ENCODE results near the gene CLECL1. TPM values are rescaled to one million over a fixed set of nuclear protein-coding genes. Genes with fewer than 3 reads are reported as not detected.

Gene CLECL1
- total and polyA plus RNA-seq, 2 experiments from 2014 or later = not detected

DNA sequence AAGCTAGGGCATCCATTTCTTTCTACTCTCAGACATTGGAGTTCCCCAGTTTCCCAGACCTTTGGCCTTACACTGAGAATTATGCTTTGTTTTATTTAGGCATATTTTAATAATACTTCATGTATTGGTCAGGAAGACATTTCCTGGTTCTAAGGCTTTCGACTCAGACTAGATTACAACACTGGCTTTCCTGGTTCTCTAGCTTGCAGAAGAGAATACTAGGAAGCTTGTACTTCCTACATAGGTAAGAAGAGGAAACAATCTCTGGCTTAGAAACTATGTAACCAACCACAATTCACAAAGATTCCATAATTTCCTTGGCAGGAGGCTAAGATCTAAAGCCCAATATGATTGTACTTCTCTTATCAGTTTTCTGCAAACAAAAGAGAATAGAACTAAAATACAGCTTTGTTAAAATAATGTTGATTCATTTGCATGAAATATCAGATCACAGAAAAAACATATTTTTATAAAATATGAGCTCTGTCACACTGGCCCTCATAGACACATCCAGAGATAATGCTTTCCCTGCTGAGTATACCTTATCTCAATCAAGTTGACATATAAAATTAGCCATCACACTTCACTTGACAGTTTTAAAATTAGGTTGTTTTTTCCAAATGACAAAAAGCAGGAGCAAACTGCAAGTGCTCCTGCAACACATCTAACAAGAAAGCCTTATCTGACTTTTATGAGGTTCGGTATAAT, 32.8 kb downstream of the CLECL1 start:
- no peak overlapping the region for H2AFZ ChIP-seq
- H3F3A ChIP-seq (replicated peaks; ENCODE audit: low read depth) = no peaks in the 10 kb centered on the region
- H3K4me1 ChIP-seq (ENCODE audit: insufficient read depth) = no peaks in the 10 kb centered on the region
- H3K36me3 ChIP-seq (ENCODE audit: insufficient read depth) = peaks cover 12% of the 10 kb centered on the region
- no peak overlapping the region for H3K4me2 ChIP-seq
- ATAC-seq (no peak), DNase-seq (ENCODE audit: low spot score) (no peak)
- H3K27ac Mint-ChIP-seq = no peak overlapping the region
- H3K27ac ChIP-seq (ENCODE audit: low read depth) = no peak overlapping the region
- H3K4me3 ChIP-seq = no peak overlapping the region
- TF ChIP-seq EZH2 (IDR thresholded peaks at IDR 0.05; ENCODE audit: low read depth, unreplicated experiment) (no peak), POLR2AphosphoS5 (IDR thresholded peaks at IDR 0.05; ENCODE audit: low read depth) (no peak), CREB1 (CRISPR knock-in tag; IDR thresholded peaks at IDR 0.05; ENCODE audit: low read depth) (no peak), STAT1 (IDR thresholded peaks at IDR 0.05; ENCODE audit: unreplicated experiment) (no peak), ZNF114 (CRISPR knock-in tag; IDR thresholded peaks at IDR 0.05) (no peak), JUNB (IDR thresholded peaks at IDR 0.05; ENCODE audit: unreplicated experiment) (no peak), ZNF331 (CRISPR knock-in tag; IDR thresholded peaks at IDR 0.05; ENCODE audit: low read depth) (no peak), NANOG (IDR thresholded peaks at IDR 0.05; ENCODE audit: borderline replicate concordance) (no peak)
- TF ChIP-seq, protein P1, sequence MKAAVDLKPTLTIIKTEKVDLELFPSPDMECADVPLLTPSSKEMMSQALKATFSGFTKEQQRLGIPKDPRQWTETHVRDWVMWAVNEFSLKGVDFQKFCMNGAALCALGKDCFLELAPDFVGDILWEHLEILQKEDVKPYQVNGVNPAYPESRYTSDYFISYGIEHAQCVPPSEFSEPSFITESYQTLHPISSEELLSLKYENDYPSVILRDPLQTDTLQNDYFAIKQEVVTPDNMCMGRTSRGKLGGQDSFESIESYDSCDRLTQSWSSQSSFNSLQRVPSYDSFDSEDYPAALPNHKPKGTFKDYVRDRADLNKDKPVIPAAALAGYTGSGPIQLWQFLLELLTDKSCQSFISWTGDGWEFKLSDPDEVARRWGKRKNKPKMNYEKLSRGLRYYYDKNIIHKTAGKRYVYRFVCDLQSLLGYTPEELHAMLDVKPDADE (IDR thresholded peaks at IDR 0.05) = no peak
- TF ChIP-seq, protein P2, sequence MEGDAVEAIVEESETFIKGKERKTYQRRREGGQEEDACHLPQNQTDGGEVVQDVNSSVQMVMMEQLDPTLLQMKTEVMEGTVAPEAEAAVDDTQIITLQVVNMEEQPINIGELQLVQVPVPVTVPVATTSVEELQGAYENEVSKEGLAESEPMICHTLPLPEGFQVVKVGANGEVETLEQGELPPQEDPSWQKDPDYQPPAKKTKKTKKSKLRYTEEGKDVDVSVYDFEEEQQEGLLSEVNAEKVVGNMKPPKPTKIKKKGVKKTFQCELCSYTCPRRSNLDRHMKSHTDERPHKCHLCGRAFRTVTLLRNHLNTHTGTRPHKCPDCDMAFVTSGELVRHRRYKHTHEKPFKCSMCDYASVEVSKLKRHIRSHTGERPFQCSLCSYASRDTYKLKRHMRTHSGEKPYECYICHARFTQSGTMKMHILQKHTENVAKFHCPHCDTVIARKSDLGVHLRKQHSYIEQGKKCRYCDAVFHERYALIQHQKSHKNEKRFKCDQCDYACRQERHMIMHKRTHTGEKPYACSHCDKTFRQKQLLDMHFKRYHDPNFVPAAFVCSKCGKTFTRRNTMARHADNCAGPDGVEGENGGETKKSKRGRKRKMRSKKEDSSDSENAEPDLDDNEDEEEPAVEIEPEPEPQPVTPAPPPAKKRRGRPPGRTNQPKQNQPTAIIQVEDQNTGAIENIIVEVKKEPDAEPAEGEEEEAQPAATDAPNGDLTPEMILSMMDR (conservative IDR thresholded peaks at IDR 0.05; ENCODE audit: low read depth in 2 of 2) = no peak
- TF ChIP-seq, protein P3, sequence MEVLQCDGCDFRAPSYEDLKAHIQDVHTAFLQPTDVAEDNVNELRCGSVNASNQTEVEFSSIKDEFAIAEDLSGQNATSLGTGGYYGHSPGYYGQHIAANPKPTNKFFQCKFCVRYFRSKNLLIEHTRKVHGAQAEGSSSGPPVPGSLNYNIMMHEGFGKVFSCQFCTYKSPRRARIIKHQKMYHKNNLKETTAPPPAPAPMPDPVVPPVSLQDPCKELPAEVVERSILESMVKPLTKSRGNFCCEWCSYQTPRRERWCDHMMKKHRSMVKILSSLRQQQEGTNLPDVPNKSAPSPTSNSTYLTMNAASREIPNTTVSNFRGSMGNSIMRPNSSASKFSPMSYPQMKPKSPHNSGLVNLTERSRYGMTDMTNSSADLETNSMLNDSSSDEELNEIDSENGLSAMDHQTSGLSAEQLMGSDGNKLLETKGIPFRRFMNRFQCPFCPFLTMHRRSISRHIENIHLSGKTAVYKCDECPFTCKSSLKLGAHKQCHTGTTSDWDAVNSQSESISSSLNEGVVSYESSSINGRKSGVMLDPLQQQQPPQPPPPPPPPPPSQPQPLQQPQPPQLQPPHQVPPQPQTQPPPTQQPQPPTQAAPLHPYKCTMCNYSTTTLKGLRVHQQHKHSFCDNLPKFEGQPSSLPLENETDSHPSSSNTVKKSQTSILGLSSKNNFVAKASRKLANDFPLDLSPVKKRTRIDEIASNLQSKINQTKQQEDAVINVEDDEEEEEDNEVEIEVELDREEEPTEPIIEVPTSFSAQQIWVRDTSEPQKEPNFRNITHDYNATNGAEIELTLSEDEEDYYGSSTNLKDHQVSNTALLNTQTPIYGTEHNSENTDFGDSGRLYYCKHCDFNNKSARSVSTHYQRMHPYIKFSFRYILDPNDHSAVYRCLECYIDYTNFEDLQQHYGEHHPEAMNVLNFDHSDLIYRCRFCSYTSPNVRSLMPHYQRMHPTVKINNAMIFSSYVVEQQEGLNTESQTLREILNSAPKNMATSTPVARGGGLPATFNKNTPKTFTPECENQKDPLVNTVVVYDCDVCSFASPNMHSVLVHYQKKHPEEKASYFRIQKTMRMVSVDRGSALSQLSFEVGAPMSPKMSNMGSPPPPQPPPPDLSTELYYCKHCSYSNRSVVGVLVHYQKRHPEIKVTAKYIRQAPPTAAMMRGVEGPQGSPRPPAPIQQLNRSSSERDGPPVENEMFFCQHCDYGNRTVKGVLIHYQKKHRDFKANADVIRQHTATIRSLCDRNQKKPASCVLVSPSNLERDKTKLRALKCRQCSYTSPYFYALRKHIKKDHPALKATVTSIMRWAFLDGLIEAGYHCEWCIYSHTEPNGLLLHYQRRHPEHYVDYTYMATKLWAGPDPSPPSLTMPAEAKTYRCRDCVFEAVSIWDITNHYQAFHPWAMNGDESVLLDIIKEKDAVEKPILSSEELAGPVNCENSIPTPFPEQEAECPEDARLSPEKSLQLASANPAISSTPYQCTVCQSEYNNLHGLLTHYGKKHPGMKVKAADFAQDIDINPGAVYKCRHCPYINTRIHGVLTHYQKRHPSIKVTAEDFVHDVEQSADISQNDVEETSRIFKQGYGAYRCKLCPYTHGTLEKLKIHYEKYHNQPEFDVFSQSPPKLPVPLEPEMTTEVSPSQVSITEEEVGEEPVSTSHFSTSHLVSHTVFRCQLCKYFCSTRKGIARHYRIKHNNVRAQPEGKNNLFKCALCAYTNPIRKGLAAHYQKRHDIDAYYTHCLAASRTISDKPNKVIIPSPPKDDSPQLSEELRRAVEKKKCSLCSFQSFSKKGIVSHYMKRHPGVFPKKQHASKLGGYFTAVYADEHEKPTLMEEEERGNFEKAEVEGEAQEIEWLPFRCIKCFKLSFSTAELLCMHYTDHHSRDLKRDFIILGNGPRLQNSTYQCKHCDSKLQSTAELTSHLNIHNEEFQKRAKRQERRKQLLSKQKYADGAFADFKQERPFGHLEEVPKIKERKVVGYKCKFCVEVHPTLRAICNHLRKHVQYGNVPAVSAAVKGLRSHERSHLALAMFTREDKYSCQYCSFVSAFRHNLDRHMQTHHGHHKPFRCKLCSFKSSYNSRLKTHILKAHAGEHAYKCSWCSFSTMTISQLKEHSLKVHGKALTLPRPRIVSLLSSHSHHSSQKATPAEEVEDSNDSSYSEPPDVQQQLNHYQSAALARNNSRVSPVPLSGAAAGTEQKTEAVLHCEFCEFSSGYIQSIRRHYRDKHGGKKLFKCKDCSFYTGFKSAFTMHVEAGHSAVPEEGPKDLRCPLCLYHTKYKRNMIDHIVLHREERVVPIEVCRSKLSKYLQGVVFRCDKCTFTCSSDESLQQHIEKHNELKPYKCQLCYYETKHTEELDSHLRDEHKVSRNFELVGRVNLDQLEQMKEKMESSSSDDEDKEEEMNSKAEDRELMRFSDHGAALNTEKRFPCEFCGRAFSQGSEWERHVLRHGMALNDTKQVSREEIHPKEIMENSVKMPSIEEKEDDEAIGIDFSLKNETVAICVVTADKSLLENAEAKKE (CRISPR knock-in tag; IDR thresholded peaks at IDR 0.05) = no peak
- TF ChIP-seq, protein P4, sequence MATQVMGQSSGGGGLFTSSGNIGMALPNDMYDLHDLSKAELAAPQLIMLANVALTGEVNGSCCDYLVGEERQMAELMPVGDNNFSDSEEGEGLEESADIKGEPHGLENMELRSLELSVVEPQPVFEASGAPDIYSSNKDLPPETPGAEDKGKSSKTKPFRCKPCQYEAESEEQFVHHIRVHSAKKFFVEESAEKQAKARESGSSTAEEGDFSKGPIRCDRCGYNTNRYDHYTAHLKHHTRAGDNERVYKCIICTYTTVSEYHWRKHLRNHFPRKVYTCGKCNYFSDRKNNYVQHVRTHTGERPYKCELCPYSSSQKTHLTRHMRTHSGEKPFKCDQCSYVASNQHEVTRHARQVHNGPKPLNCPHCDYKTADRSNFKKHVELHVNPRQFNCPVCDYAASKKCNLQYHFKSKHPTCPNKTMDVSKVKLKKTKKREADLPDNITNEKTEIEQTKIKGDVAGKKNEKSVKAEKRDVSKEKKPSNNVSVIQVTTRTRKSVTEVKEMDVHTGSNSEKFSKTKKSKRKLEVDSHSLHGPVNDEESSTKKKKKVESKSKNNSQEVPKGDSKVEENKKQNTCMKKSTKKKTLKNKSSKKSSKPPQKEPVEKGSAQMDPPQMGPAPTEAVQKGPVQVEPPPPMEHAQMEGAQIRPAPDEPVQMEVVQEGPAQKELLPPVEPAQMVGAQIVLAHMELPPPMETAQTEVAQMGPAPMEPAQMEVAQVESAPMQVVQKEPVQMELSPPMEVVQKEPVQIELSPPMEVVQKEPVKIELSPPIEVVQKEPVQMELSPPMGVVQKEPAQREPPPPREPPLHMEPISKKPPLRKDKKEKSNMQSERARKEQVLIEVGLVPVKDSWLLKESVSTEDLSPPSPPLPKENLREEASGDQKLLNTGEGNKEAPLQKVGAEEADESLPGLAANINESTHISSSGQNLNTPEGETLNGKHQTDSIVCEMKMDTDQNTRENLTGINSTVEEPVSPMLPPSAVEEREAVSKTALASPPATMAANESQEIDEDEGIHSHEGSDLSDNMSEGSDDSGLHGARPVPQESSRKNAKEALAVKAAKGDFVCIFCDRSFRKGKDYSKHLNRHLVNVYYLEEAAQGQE (IDR thresholded peaks at IDR 0.05; ENCODE audit: unreplicated experiment) = no peak
- no peak overlapping the region for H3K4me3 Mint-ChIP-seq
- H3K27me3 ChIP-seq (ENCODE audit: insufficient read depth) = no peaks in the 10 kb centered on the region
- H3K27me3 Mint-ChIP-seq (ENCODE audit: insufficient read depth, low read depth, poor library complexity) = no peaks in the 10 kb centered on the region
- peaks cover 65% of the 10 kb centered on the region for H3K9me3 Mint-ChIP-seq
- no peaks in the 10 kb centered on the region for H3K79me2 ChIP-seq (replicated peaks; ENCODE audit: insufficient read depth)
- H3K9me2 ChIP-seq (ENCODE audit: insufficient read depth) = 0 out of 2 replicates have a peak, but pooled peaks cover 8% of the 10 kb centered on the region
- peaks cover 40% of the 10 kb centered on the region for H3K36me3 Mint-ChIP-seq (ENCODE audit: low read depth)
- no peaks in the 10 kb centered on the region for H4K20me1 ChIP-seq (replicated peaks; ENCODE audit: insufficient read depth)
- no peaks in the 10 kb centered on the region for H3K4me1 Mint-ChIP-seq

All from GM23338 (cell line).